BLaER1 treated with 17β-estradiol and CSF1 and Interleukin-3, amounts not matched to agents 10 nM and 100 nM (cell line): ENCODE results near the gene BCR.

ENCODE experiments used
- H3K27ac ChIP-seq, 11 experiments: shearing (Covaris generic); formaldehyde crosslinking; 2 replicates each; pipeline ENCODE4 v1.8.1; 2022
- H3K27me3 ChIP-seq, 11 experiments: shearing (Covaris generic); formaldehyde crosslinking; 2 replicates each; pipeline ENCODE4 v1.8.1; 2022
- H3K36me3 ChIP-seq, 11 experiments: shearing (Covaris generic); formaldehyde crosslinking; 2 replicates each; pipeline ENCODE4 v1.8.1; 2022
- H3K4me1 ChIP-seq, 10 experiments: shearing (Covaris generic); formaldehyde crosslinking; 2 replicates each; pipeline ENCODE4 v1.8.1; 2022
- H3K4me2 ChIP-seq, 11 experiments: shearing (Covaris generic); formaldehyde crosslinking; 2 replicates each; pipeline ENCODE4 v1.8.1; 2022
- H3K4me3 ChIP-seq, 10 experiments: shearing (Covaris generic); formaldehyde crosslinking; 2 replicates each; pipeline ENCODE4 v1.8.1; 2022
- H3K9ac ChIP-seq, 11 experiments: shearing (Covaris generic); formaldehyde crosslinking; 2 replicates each; pipeline ENCODE4 v1.8.1; 2022
- H3K9me3 ChIP-seq, 11 experiments: shearing (Covaris generic); formaldehyde crosslinking; replicated peaks in 1 of 11; 2 replicates each; pipeline ENCODE4 v1.8.1; 2022
- H4K20me1 ChIP-seq, 11 experiments: shearing (Covaris generic); formaldehyde crosslinking; 2 replicates each; pipeline ENCODE4 v1.8.1; 2022
- Cebpa-rat ChIP-seq, 11 experiments: shearing (Covaris generic); IDR thresholded peaks; 2 replicates each; pipeline ENCODE4 v1.8.1; 2022

BCR gene

DNA sequence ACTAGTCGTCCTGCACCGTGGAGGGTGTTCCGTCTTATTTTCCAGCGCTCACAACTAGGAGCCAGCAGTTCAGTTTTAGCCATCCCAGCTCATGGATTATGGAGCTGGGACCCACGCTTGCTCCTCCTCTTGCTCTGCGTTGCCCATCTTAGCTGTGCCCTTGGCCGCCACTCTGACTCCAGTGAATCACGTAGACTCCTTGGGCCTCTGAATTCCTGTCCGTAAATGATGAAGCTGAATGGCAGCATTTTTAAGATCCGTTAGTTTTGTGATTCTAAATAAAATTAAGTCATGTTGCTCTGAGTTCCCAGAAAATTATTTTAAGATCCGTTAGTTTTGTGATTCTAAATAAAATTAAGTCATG, 23.8 kb downstream of the BCR start:
- no peak overlapping the region for H3K27ac ChIP-seq
- 0 out of 22 replicates have a peak overlapping the region, but pooled peaks of 1 of the 11 experiments have one; percentile 5 for H3K4me2 ChIP-seq
- peaks cover 54 to 99% (median 91%) of the 10 kb centered on the region in 11 experiments; a peak in 21 of 22 replicates for H4K20me1 ChIP-seq
- H3K4me3 ChIP-seq = no peak overlapping the region
- TF ChIP-seq Cebpa-rat (IDR thresholded peaks at IDR 0.05) = no peak
- H3K27me3 ChIP-seq = no peaks in the 10 kb centered on the region
- H3K9me3 ChIP-seq = no peaks in the 10 kb centered on the region
- peaks cover 19 to 60% (median 41%) of the 10 kb centered on the region in 11 experiments for H3K36me3 ChIP-seq
- peaks cover 22 to 83% (median 61%) of the 10 kb centered on the region in 10 experiments for H3K4me1 ChIP-seq
- no peak overlapping the region for H3K9ac ChIP-seq

DNA sequence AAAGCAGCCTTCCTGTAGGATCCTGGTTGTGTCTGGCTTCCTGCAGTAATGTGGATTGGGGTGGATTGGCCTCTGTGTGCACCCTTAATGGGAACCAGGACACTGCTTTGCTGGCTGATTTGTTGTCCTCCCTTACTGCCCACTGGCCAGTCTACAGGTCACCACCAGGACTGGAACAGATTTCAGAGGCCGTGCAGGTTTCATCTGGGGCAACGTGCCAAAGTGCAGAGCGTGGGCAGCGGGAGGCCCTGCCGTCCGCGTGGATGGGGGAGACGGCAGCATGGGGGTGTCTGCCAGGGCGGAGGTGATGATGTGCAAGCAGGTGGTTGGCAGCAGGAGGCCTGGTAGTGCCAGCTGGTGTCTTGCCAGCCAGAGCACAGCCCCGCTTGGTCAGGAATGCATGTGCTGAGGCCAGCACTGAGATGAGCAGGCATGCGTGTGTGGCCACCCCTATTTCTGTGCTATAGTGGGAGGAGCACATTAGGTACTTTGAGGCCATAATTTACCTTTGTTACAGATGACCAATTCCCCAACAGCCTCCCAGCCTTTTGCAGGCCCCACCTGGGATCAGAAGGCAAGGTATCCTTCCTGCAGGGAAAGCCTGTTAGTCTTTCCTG, 24.3 kb downstream of the BCR start:
- no peak for TF ChIP-seq Cebpa-rat (IDR thresholded peaks at IDR 0.05)
- Histone ChIP-seq H3K36me3 (peaks cover 19 to 55% (median 36%) of the 10 kb centered on the region in 11 experiments), H3K4me1 (peaks cover 17 to 83% (median 60%) of the 10 kb centered on the region in 10 experiments), H3K9ac (no peak overlapping the region), H3K4me2 (peak overlapping the region in 4 of 11 experiments; percentile 7 to 30 (median 18); a peak in 3 of 22 replicates), H3K27ac (no peak overlapping the region), H3K27me3 (no peaks in the 10 kb centered on the region), H3K4me3 (no peak overlapping the region), H4K20me1 (peaks cover 49 to 99% (median 86%) of the 10 kb centered on the region in 11 experiments; a peak in 21 of 22 replicates), H3K9me3 (no peaks in the 10 kb centered on the region)

DNA sequence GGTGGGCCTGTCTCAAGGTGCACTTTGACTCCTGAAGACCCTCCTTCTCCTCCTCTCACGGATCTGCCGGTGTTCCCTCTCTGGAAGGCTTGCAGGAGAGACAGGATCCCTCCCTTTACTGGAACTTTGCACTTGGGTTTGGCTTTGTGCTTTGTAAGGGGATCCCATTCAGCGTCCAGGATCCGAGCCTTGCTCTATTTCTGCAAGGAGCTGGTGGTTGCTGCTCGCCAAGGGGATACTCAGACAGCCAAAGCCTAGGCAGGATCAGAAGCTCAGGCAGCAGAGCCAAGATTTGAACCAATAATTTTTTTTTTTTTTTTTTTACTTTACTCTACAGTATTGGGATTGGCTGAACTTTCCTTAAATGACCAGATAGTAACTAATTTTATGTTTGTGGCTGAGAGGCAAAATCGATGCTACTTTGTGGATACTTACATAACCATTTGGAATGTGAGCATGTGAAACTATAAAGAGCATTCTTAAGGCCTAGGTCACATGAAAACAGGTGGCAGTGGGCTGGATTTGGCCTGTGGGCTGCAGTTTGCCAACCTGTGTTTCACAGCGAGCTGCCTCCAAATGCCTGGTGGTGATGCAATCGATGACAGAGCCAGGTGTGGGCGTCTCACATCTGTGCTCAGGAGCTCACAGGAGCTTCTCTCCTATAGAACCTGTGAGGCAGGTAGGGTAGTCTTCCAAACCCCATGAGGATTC, 25.2 kb downstream of the BCR start:
- H3K9ac ChIP-seq = no peak overlapping the region
- no peak overlapping the region for H3K4me3 ChIP-seq
- peak overlapping the region in 4 of 11 experiments; percentile 7 to 30 (median 18); a peak in 2 of 22 replicates for H3K4me2 ChIP-seq
- no peaks in the 10 kb centered on the region for H3K27me3 ChIP-seq
- no peak overlapping the region for H3K27ac ChIP-seq
- no peak; a peak in 2 of 22 replicates for TF ChIP-seq Cebpa-rat (IDR thresholded peaks at IDR 0.05)
- peaks cover 45 to 99% (median 78%) of the 10 kb centered on the region in 11 experiments; a peak in 21 of 22 replicates for H4K20me1 ChIP-seq
- H3K36me3 ChIP-seq = peaks cover 19 to 49% (median 36%) of the 10 kb centered on the region in 11 experiments
- H3K4me1 ChIP-seq = peaks cover 13 to 83% (median 60%) of the 10 kb centered on the region in 10 experiments; a peak in 19 of 20 replicates
- H3K9me3 ChIP-seq = no peaks in the 10 kb centered on the region

DNA sequence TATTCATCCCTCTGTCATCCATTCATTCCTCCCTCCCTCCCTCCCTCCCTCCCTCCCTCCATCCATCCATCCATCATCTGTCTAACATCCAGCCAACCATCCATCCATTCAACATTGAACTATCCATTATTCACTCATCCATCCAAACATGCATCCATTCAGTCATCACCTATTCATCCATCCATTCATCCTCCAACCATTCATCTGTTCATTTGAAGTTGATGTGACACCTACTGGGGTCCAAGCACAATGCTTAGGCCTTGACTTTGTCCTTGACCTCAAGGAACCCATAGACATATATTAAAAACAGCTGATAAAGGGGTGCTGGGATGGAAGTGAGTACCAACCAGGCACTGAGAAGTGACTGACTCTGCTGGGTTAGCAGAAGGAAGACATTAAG, 26.6 kb downstream of the BCR start:
- H3K4me3 ChIP-seq = no peak overlapping the region
- no peak overlapping the region for H3K9ac ChIP-seq
- no peak for TF ChIP-seq Cebpa-rat (IDR thresholded peaks at IDR 0.05)
- no peak overlapping the region for H3K27ac ChIP-seq
- H3K4me2 ChIP-seq = peak overlapping the region in 9 of 11 experiments; percentile 51 to 100 (median 81); a peak in 17 of 22 replicates
- H4K20me1 ChIP-seq = peaks cover 45 to 99% (median 74%) of the 10 kb centered on the region in 11 experiments; a peak in 21 of 22 replicates
- peaks cover 13 to 87% (median 66%) of the 10 kb centered on the region in 10 experiments; a peak in 19 of 20 replicates for H3K4me1 ChIP-seq
- peaks cover 19 to 46% (median 36%) of the 10 kb centered on the region in 11 experiments for H3K36me3 ChIP-seq
- H3K9me3 ChIP-seq = no peaks in the 10 kb centered on the region
- H3K27me3 ChIP-seq = no peaks in the 10 kb centered on the region

DNA sequence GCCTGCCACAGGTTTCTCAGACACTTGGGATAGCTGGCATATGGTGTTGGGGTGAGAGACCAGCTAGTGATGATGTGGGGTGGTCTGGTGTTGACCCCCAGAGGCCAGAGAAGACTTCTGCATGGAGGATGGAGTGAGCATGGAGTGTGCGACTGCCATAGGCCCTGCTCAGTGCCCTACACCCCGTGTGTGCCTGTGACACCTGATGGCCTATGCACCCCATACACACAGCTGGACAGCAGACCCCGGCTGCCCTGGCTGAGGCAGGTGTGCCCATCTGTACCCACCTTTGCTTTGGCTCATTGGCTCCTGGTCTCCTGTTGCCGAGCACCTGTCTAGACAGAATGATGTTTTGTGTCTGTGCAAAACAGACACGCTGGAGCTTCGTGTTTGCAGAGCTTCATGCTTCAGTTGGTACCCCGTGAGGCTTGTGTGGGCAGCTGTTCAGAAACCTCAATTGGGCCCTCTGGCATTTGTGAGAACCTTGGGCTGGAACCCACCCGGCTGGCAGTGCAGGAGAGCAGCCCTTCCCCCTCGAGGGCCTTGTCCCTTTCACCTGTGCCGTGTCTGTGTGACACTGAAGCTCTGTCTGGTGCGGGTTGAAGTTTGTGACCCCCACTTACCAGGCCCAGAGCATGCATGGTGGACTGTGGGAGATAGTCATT, 27.6 kb downstream of the BCR start:
- H4K20me1 ChIP-seq = peaks cover 54 to 99% (median 77%) of the 10 kb centered on the region in 11 experiments; a peak in 21 of 22 replicates

DNA sequence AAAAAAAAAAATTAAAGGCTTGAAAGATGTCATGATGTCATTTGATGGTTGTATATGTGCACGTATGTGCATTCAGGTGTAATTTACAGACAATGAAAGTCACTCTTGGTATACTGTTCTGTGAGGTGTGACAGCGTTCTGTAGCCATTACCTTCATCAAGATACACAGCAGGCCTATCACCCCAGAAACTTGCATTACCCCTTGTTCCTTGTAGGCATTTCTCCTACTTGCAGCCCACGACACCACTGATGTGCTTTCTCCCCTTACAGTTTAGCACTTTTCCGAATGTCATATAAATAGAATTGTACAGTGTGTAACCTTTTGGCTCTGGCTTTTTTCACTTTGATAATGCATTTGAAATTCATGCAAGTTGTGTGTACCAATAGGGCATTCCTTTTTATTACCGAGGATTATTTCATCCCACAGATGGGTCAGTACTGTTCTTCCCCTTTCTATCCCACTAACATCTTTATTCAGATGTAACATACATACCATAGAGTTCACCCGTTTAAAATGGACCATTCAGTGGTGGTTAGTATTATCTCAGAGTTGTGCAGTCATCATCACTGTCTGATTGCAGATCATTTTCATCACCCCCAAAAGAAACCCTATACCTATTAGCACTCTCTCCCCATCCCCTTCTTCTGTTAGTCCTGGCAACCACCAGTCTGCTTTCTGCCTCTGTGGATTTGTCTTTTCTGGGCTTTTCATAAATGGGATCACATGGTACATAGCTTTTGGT, 30.3 kb downstream of the BCR start:
- Histone ChIP-seq H3K9me3 (no peaks in the 10 kb centered on the region), H3K27ac (0 out of 22 replicates have a peak overlapping the region, but pooled peaks of 2 of the 11 experiments have one; percentile 4 to 57), H3K9ac (no peak overlapping the region), H3K36me3 (peaks cover 0 to 16% (median 7%) of the 10 kb centered on the region in 11 experiments; a peak in 16 of 22 replicates), H3K4me3 (no peak overlapping the region), H3K4me1 (peaks cover 18 to 92% (median 87%) of the 10 kb centered on the region in 10 experiments), H4K20me1 (peaks cover 46 to 99% (median 74%) of the 10 kb centered on the region in 11 experiments; a peak in 21 of 22 replicates), H3K27me3 (no peaks in the 10 kb centered on the region), H3K4me2 (peak overlapping the region in 10 of 11 experiments; percentile 17 to 100 (median 98); a peak in 18 of 22 replicates)
- TF ChIP-seq Cebpa-rat (IDR thresholded peaks at IDR 0.05) = no peak

More for the DNA sequence above, 27.6 kb downstream of the BCR start:
- Histone ChIP-seq H3K27me3 (no peaks in the 10 kb centered on the region), H3K9me3 (no peaks in the 10 kb centered on the region), H3K4me1 (peaks cover 13 to 88% (median 75%) of the 10 kb centered on the region in 10 experiments; a peak in 19 of 20 replicates), H3K4me2 (peak overlapping the region; percentile 15 to 100 (median 80); a peak in 21 of 22 replicates), H3K4me3 (no peak overlapping the region), H3K27ac (peak overlapping the region in 7 of 11 experiments; percentile 17 to 54 (median 35); a peak in 10 of 22 replicates), H3K36me3 (peaks cover 19 to 38% (median 34%) of the 10 kb centered on the region in 11 experiments), H3K9ac (peak overlapping the region in 6 of 11 experiments; percentile 1 to 56 (median 20); a peak in 3 of 22 replicates)
- no peak for TF ChIP-seq Cebpa-rat (IDR thresholded peaks at IDR 0.05)

DNA sequence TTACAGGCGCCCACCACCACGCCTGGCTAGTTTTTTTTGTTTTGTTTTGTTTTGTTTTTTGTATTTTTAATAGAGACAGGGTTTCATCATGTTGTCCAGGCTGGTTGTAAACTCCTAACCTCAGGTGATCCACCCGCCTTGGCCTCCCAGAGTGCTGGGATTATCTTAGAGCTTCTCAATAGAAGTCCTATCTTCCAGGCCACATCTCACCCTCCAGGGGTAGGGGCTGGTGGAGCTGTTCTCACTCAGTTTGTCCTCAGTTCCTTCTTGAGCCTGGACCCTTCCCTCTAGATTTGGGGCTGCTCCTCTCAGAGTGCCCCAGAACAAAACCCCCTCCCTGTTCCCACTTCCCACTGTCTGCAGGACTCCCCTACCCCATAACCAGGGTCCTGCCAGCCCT, 31.3 kb downstream of the BCR start:
- H3K4me1 ChIP-seq = peaks cover 28 to 98% (median 96%) of the 10 kb centered on the region in 10 experiments
- H3K4me2 ChIP-seq = peak overlapping the region in 10 of 11 experiments; percentile 2 to 100 (median 98); a peak in 19 of 22 replicates
- no peaks in the 10 kb centered on the region for H3K9me3 ChIP-seq
- H4K20me1 ChIP-seq = peaks cover 41 to 99% (median 79%) of the 10 kb centered on the region in 11 experiments; a peak in 21 of 22 replicates
- H3K9ac ChIP-seq = peak overlapping the region in 5 of 11 experiments; percentile 16 to 59 (median 47); a peak in 8 of 22 replicates
- H3K36me3 ChIP-seq = peaks cover 0 to 6% (median 0%) of the 10 kb centered on the region in 11 experiments; a peak in 4 of 22 replicates
- H3K27me3 ChIP-seq = no peaks in the 10 kb centered on the region
- peak overlapping the region in 2 of 10 experiments; percentile 7 to 13; a peak in 3 of 20 replicates for H3K4me3 ChIP-seq
- H3K27ac ChIP-seq = peak overlapping the region in 6 of 11 experiments; percentile 18 to 57 (median 34); a peak in 10 of 22 replicates
- no peak for TF ChIP-seq Cebpa-rat (IDR thresholded peaks at IDR 0.05)
